Endothelial cell of umbilical vein (primary cell): ENCODE data around the gene NWD2.

Source experiments
- EZH2 ChIP-seq: IDR thresholded peaks from 2 replicates; pipeline ENCODE4 v1.6.1; 2012; ENCODE audit warnings: borderline replicate concordance, low read depth, mild to moderate bottlenecking, moderate library complexity, low read length, inconsistent platforms; ENCODE audit not compliant: severe bottlenecking
- POLR2A ChIP-seq: IDR thresholded peaks from 2 replicates; pipeline ENCODE4 v1.6.1; 2012; ENCODE audit warnings: low read depth, mild to moderate bottlenecking, control low read depth, low read length
- POLR2AphosphoS5 ChIP-seq: IDR thresholded peaks from 2 replicates; pipeline ENCODE4 v1.6.1; 2012; ENCODE audit warnings: low read depth, mild to moderate bottlenecking, control low read depth, low read length, moderate library complexity; ENCODE audit not compliant: insufficient read depth
- TF ChIP-seq, protein P1 (sequence below), 2 donors: IDR thresholded peaks; 1 replicate in 1 of 2; 2 replicates in 1 of 2; pipeline ENCODE4 v1.5.1; 2011; ENCODE audit warnings: low read length in 2 of 2, mild to moderate bottlenecking in 2 of 2, moderate library complexity in 2 of 2, control low read depth in 1 of 2, inconsistent platforms in 1 of 2, low read depth in 1 of 2; ENCODE audit not compliant: insufficient read depth in 1 of 2; ENCODE audit errors: extremely low read depth in 1 of 2

DNA sequence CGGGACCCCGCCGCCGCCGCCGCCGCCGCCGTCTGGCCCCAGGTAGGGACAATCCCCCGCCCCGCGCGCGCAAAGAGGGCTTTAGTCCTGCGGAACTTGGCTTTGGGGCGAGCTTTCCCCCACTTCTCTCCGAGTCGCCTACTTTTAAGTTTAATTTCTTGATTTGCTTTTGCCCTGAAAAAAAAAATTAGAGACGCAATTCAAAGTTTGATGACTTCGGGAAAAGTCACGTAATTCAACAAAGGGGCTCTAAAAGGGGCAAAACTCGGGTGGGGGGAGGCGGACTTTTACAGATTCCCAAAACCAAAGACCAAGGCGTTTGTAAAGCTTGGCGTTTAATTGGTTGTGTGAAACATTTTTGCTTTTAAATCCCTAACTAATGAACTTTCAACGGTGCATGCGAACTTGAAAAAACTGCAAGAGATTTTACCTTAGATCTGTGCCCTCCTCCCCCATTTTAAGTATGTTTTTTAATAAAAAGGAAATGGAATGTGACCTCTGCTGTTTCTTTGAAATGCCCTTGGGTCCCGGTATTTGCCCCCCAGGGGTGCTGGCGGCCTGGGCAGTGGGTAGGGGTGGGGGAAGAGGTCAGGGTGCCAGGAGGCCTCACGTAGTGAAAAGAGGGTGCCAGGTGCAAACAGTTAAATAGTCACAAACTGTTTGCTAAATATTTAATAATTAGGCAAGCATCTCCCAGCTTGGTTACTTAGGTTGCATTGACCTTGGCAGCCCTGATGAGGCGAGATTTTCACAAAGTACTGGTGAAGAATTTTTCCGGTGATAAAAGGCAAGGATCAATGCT lies 209.7 kb downstream of the NWD2 start:
- TF ChIP-seq, protein P1, sequence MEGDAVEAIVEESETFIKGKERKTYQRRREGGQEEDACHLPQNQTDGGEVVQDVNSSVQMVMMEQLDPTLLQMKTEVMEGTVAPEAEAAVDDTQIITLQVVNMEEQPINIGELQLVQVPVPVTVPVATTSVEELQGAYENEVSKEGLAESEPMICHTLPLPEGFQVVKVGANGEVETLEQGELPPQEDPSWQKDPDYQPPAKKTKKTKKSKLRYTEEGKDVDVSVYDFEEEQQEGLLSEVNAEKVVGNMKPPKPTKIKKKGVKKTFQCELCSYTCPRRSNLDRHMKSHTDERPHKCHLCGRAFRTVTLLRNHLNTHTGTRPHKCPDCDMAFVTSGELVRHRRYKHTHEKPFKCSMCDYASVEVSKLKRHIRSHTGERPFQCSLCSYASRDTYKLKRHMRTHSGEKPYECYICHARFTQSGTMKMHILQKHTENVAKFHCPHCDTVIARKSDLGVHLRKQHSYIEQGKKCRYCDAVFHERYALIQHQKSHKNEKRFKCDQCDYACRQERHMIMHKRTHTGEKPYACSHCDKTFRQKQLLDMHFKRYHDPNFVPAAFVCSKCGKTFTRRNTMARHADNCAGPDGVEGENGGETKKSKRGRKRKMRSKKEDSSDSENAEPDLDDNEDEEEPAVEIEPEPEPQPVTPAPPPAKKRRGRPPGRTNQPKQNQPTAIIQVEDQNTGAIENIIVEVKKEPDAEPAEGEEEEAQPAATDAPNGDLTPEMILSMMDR (IDR thresholded peaks at IDR 0.05; ENCODE audit: extremely low read depth in 1 of 2, insufficient read depth in 1 of 2, low read depth in 1 of 2, low read length in 2 of 2) = no peak
- TF ChIP-seq POLR2AphosphoS5 (no peak), POLR2A (no peak), EZH2 (no peak)
